Amniotic epithelial cell (primary cell): ENCODE results near the gene ECI1.
A peak's percentile ranks its signal among the peaks of the same experiment; 100 is the strongest.

Experiments used
- DNase-seq: peaks from one replicate; pipeline ENCODE4 v3.0.0-alpha.2; 2010; ENCODE audit warnings: low read depth

Gene ECI1

DNA sequence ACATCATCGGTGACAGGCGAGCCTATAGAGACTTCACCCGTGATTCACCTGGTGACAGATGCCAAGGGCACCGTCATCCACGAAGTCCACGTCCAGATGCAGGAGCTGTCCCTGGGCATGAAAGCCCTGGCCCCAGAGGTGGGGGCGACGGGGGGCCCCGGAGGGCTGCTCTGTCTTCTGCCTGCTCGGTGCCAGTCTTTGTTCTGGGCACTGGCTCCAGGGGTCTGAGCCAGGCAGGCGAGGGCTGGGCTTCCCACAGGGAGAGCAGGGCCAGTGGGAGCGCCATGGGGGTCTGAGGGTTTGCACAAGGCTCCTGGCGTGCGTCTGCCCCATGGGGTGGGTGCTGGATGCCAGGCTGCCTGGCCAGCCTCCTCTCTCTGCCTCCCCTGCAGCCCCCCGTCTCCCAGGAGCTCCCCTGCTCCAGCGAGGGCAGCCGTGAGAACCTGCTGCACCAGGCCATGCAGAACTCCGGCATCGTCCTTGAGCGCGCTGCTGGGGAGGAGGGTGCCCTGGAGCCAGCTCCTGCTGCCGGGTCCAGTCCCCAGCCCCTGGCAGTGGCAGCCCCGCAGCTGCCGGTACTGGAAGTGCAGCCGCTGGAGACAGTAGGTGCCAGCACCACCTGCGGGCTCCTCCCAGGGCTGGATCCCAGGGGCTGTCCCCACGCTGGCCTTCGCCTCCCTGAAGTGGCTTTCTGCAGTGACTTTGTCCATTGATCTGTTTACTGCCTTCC, 18.2 kb downstream of the ECI1 start:
- no peak for DNase-seq

DNA sequence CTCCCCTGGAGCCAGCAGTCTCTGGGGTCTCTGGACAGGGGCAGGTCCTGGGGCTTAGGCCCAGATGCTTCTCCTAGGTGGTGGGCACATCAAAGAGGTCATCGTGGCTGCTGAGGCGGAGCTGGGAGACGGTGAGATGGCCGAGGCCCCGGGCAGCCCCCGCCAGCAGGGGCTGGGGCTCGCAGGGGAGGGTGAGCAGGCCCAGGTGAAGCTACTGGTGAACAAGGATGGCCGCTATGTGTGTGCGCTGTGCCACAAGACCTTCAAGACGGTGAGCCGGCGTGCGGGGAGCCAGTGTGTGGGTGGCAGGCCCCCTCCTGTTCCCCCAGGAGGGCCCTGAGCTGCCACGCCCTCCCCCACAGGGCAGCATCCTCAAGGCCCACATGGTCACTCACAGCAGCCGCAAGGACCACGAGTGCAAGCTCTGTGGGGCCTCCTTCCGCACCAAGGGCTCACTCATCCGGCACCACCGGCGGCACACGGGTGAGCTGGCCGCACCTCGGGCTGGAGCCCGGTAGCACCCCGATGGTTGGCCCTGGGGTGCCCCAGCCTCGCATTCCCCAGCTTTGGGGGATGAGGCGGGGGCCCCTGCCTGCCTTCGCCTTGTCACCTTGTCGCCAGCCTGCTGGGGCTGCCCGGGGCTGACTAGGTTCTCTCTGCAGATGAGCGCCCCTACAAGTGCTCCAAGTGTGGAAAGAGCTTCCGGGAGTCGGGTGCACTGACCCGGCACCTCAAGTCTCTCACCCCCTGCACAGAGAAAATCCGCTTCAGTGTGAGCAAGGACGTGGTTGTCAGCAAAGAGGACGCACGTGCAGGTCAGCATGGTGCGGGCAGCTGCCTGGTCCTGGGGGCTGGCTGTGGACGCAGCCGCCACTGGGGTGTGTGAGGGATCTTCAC, 19.0 kb downstream of the ECI1 start:
- DNase-seq, result no peak

DNA sequence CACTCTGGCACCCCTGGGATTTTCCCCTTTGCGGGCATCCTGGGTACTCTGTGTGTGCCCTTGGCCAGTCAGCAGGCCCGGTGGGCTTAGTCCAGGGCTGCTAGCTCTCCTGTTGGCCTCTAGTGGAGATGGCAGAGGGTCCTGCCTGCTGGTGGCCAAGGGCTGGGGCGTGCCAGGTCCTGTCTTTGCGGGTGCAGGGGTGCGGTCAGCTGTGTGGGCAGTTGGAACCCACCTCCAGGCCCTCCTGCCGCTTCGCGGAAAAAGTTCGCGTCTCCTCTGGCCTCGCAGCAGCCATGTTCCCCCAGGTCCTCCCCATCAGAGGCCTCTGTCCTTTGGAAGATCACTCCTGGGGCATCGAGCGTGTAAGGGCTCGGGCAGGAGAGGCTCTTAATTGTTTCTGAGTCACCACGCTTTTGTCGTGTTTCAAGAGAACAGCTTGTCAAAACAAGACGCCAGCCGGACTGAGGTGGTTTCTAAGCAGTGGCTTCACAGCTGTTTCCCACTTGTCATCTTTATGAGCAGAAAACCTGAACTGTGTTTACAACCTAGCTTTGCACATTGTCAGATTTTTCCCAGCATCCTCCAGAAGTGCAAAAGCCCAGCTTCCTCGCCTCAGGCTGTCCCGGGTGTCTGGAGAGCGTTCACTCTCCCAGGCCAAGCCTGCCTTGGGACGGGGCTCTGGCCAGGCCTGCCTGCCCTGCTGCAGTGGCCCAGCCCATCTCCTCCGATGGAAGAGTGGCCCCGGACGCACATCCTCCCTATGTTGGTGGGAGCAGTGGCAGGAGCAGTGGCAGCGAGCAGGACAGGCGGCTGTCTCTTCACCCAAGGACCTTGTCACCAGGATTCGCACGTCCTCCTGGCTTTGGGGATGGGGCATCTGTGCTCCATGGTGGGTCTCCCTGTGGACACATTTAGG, 20.1 kb downstream of the ECI1 start:
- DNase-seq, result no peak

DNA sequence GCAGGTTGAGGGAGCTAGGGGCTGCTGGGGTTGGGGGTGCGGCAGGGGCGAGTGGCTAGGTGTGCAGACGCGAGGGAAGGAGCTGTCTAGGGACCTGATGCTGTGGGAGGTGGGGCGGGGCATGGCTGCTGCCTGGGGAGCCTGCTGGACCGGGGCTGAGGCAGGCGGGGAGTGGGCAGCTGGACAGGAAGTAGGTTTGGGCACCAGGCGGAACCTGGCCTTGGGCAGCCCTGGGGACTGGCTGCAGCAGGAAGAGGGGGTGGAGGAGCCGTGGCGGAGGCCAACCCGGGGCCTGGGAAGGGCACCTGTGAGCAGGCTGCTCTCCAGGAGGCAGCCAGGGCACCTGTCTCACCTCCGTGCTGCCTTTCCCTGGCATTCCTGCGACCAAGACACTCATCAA, 21.0 kb downstream of the ECI1 start:
- DNase-seq, result no peak

DNA sequence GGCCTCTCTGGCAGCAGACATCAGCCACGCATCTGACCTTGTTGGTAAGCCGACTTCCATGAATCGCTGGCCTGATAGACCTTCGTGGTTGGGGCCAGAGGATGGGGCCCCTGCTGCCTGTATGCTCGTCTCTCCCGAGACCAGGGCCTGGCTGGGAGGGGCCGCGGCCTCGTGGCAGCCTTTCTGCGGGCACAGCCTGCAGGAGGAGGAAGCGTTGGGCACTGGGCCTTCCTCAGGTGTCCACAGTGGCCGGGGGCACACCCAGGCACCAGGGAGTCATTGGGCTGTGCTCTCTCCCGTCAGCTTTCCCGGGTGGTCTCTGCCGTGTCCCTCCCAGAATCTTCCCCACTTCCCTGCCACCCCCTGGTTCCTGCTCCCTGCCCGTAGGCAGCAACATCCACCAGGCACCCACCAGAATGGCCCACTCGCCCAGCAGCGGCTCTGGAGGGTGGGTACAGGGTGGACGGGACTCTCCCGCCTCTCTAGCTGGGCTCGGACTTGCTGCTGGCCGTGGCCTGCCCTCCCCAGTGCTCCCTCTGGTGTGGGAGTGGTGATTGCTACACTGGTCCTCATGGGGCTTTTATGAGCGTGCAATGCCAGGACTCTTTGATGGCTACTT, 21.6 kb downstream of the ECI1 start:
- no peak for DNase-seq

DNA sequence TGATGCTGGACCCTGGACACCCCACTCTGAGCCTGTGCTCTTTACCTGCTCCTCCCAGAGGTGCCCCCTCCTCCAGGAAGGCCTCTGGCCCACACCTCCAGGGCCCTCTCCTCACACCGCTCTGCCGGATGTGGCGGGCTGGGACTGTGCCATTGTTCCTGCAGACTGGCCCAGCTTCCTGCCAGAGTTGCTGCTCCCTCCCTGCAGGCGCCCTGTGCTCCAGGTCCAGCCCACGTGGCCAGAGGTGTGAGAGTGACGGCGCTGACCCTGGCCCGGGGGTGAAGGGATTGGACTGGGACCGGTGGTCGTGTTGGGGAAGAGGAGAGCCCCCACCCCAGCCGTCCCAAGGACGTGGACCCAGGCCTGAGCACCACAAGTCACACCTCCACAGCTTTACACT, 22.3 kb downstream of the ECI1 start:
- DNase-seq, result no peak

DNA sequence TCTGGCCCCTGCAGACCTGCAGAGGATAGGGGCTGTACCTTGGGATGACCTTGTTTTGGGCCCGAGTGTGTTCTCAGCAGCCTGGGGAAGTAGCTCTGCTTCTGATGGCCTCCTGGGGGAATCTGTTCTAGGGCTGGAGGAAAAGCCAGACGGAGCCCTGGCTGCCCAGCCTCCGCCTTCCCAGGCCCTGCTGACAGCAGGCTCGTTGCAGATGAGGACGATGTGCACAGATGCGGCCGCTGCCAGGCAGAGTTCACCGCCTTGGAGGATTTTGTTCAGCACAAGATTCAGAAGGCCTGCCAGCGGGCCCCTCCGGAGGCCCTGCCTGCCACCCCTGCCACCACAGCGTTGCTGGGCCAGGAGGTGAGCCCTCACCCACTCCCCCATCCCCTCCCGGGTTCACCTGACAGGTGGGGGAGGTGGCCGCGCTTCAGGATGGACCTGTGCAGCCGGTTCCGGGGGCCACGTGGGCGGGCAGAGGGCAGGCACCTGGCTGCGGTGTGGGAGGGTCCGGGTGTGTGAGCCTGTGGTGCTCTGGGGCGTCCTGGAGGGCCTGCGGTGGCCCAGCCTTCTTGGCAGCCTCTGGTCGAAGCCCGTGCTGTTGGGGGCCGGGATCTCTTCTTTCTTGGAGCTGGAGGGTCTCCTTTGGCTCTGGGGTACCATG, 23.1 kb downstream of the ECI1 start:
- DNase-seq, result no peak

DNA sequence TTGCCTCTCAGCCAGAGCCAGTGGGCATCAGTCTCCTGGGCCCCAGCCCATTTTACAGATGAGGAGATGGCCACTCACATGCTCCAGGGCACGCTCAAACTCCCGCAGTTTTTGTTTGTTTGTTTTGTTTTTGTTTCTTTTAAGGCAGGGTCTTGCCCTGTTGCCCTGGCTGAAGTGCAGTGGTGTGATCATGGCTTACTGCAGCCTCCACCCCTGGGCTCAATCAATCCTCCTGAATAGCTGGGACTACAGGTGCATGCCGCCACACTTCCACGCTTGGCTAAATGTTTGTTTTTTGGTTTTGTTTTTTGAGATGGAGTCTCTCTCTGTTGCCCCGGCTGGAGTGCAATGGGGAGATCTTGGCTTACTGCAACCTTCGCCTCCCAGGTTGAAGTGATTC, 24.5 kb downstream of the ECI1 start:
- DNase-seq, result no peak

DNA sequence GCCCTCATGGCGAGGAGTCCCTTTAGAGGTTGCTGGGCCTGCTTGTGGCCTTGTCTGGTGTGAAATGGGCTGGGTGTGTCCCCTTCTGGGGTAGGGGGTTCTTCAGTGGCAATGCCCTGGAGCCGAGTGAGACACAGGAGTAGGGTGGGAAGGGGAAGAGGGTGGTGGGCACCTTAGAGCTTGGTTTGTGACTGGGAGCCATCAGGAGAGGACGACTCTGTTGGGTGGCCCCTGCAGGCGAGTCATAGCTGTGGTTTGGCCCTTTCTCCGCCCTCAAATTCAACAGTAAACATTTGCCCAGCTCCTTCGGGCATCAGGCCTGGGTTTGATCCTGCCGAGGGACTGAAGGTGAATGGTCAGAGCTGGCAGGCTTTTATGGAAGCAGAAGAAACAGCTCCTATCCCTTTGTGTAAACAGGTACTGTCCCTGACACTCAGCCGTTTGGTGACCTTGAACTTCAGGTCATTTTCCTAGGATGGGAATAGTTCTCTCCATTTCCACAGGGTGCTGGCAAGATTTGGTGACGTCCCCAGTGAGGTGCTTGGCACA, 25.1 kb downstream of the ECI1 start:
- DNase-seq, result no peak

DNA sequence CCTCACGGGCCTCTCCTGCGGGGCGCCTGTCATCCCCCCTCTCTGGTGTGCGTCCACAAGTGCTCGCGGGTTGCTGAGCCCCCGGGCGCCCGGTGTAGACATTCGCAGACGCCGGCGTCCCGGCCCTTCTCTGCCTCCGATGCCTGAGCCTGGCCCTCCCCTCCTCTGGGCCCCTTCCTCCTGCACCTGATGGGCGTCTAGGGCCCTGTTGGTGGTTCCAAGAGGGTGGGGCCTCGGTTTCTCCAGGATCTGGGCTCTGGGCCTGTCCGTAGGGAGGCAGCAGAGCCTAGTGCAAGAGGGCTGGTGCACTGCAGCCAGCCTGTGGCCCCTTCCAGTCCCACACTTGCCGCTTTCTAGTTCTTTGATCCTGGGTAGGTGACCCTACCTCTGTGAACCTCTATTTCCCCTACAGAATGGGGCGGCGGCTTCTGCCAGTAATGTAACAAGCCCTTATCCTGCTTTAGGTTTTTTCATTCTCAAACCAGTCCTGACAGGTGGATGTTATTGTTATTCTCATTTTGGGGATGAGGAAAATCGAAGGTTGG, 27.4 kb downstream of the ECI1 start:
- peak; percentile 41 for DNase-seq

DNA sequence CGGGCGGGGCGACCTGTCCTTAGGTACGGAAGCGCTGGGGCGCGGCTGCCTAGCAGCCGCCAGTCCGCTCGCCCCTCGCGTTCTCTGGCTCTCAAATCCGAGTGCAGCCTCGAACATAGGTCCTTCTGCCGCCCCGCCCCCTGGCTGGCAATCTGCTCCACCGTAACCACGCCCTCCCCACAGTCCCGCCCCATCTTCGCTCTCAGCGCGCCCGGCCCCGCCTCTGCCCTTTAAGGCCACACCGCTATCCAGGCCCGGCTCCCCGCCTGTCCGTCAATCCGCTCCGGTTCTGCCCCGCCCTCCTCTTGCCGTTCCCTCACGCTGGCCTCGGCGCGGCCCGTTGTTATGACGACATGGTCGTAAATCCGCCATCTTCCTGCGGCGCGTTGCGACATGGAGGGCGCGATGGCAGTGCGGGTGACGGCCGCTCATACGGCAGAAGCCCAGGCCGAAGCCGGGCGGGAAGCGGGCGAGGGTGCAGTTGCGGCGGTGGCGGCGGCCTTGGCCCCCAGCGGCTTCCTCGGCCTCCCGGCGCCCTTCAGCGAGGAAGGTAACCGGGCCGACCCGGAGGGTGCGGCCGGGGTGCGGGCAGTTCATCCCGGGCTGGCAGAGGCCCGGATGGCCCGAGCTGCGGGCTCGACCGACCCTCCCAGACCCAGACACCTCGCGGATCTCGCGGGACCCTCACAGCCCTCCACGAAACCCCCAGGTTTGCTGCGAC, 28.0 kb downstream of the ECI1 start, which contains the start of gene E4F1:
E4F1 (plus strand) TSS at position 371 of the 721 bp plus-strand sequence; CDS start at position 394, 23 bp downstream.
- DNase-seq, result peak; percentile 99

DNA sequence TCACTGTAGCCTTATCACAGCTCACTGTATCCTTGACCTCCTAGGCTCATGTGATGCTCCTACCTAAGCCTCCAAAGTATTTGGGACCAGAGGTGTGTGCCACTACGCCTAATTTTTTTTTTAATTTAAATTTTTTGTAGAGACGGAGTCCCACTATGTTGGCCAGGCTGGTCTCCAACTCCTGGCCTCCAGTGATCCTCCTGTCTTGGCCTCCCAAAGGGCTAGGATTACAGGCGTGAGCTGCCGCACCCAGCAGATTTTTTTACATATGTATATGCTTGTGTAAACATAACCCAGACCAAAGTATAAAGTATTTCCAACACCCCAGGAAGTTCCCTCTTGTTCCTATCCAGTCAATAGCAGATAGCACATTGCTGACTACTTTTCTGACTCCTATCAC, 35.1 kb downstream of the ECI1 start:
- DNase-seq, result no peak

DNA sequence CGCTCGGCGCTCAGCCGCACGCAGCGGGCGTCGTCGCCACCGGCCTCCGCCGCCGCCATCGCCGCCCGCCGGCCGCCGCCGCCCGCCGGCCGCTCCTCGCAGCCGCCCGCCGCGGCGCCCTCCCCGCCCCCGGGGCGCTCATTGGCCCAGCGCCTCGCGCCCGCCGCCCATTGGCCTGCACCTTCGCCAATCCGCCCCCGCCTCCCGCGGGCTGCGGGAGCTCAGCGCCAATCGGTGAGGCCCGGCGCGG, 36.7 kb downstream of the ECI1 start, which contains the start of gene PGP:
PGP (minus strand) TSS at position 122 of the 250 bp plus-strand sequence; CDS start at position 59, 63 bp downstream.
- DNase-seq, result no peak

DNA sequence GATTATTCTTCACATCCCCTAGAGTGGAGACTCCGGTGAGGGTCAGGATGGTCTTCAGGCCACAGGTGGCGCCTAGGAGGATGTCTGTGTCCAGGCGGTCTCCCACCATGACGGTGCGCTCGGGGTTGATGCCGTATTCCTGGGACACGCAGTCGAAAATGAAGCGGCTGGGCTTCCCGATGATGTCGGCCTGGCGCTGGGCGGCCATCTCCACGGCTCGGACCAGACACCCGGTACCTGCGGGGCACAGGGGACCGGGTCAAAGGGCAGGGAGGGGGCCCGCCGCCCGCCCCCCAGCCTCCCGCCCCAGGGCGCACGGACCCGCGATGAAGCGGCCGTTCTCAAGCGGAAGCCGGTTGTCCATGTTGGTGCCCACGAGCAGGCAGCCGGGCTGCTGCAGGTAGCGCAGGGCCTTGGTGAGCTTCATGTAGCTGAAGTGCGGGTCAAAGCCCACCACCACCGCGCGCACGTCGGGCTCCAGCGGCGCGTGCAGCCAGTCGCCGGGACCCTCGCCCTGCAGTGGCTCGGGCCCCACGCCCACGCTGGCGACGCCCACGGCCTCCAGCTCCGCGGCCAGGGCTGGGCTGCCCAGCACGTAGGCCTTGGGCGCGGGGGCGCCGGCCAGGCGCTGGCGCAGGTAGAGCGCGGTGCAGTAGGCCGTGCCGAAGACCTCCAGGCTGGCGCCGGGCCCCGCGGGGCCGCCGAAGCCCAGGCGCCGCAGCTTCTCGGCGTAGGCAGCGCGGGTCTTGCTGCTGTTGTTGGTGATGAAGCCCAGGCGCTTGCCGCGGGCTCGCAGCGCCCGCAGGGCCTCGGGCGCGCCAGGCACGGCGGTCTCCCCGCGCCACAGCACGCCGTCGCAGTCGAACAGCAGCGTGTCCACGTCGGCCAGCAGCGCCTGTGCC, 37.3 kb downstream of the ECI1 start:
- DNase-seq, result no peak

DNA sequence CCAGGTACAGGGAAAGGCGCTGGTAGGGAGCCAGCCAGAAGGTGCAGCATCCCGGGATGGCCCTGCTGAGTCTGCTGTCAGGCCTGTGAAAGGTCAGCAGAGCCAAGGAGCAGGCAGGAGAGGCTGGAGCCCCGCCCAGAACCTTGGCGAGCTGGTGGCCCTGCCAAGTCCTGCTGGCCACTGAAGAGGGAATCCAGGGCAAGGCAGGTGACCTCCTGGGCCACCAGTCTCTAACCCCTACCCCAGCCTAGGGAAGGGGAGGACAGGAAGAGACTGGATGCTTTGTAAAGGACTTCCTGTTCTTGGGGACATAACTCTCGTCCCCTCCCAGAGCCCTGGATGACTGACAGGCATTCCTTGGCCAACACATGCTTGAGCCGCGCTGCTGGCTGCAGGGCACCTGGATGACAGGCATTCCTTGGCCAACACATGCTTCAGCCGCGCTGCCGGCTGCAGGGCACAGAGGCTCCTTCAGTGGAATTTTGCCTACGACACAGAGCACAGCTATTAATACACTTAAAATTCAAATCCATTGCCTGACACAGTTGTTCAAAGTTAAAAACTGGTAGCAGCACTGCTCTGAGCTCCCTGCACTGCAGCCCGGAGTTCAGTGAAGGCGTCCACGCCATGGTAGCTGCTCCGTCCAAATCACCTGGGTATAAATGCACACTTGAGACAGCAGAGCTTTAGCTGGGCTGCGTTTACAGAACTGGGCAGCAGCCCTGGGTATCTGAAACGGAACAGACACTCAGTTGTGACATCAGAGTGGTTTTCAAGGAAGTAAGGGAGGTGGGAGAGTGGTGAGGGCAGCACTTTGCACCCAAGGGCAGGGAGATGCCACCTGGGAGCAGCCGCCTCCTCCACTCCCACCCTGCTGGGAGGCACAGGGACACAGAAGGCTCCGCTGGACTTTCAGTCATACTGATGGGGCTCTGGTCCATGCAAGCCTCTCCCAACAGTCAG, 38.7 kb downstream of the ECI1 start:
- no peak for DNase-seq

DNA sequence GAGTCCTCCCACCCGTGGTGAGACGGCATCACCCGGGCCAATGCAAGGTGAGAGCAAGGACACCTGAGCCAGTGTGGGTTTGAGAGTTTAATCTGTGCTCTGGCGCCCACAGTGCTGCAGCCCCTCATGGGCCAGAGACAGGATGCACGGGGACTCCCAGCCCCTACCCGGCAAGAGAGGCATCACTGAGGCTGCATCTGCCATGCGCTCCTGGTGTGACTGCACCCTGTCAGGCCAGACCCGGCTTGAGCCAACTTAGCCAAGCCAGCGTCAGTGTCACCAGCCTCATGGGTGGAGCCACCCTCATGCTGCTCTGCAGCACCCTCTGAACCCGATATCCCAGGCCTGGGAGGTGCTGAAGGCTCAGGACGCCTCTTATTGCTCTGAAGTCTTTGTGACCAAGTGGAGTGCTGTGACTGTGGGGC, 39.5 kb downstream of the ECI1 start:
- DNase-seq, result no peak
